ENCODE measurements around the gene CAMKMT. TPM values are rescaled to one million over a fixed set of nuclear protein-coding genes. Genes with fewer than 3 reads are reported as not detected.

The CAMKMT gene
- total RNA-seq, 4 donors from 2014 or later = 7.6 to 16.2 (median 9.4) TPM

DNA sequence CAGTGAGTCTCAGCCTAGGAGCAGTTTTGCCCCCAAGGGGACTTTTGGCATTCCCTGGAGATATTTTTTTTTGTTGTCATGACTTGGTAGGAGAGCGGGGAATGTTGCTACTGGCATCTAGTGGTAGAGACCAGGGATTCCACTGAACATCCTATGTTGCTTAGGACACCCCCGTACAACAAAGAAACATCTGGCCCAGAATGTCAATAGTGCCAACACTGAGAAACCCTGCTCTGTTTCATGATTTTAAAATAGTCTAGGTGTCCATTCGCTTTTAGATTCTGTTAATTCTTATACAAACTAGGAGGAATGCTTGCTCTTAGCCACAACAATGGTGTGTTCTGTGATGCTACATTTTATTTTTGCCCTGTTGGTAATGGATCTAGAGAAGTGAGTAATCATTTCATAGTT is 353.9 kb downstream of the CAMKMT start:
- TF ChIP-seq CTCF (IDR thresholded peaks at IDR 0.05) = no peak
- no peak for ATAC-seq (ENCODE audit: low FRiP score)
- no peak for DNase-seq (ENCODE audit: low spot score)

DNA sequence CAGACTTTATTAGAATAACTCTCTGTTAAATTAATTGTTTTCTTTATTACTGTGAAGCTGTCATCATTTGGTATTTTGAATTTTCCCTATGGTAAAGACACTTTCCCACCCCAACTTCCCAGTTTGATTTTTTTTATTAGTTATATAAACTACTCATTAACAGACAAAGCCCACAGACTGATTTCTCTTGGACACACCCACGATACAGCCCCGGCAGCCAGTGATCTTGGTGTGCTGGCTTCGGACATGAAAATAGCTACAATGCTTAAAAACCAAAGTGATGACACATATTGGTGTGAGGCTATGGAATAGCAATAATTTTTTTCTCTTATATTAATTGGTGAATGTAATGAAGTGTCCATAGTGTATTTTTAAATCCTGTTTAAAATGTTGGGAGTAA is 354.4 kb downstream of the CAMKMT start:
- no peak for ATAC-seq (ENCODE audit: low FRiP score)
- DNase-seq (ENCODE audit: low spot score) = no peak
- TF ChIP-seq CTCF (IDR thresholded peaks at IDR 0.05) = no peak

DNA sequence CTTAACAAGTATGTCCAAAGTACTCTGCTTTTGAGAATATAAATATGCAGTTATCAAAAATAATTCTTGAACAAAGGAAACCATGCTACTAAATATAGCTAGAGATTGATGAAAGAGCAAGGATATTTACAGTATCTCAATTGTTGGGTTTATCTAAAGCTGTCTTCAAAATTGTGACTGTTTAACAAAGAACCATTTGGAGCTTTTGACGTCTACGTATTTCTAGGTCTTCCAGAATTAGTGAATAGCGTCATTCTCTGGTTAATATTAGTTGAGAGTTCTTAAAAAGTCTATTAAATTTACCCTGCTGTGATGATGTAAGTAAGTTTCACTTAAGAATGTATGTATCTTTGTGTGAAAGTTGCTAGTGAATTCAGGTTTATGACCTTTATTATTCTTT is 356.7 kb downstream of the CAMKMT start:
- no peak for DNase-seq (ENCODE audit: low spot score)
- ATAC-seq (ENCODE audit: low FRiP score) = no peak
- TF ChIP-seq CTCF (IDR thresholded peaks at IDR 0.05) = no peak

GRCh38 chr2:44719562-44719961 is 357.8 kb downstream of the CAMKMT start:
- no peak for ATAC-seq (ENCODE audit: low FRiP score)
- TF ChIP-seq CTCF (IDR thresholded peaks at IDR 0.05) = no peak

GRCh38 chr2:44722026-44722625 is 360.4 kb downstream of the CAMKMT start:
- no peak for TF ChIP-seq CTCF (IDR thresholded peaks at IDR 0.05)
- ATAC-seq (ENCODE audit: low FRiP score) = no peak

More at GRCh38 chr2:44719562-44719961, 357.8 kb downstream of the CAMKMT start:
- no peak for DNase-seq (ENCODE audit: low spot score)

DNA sequence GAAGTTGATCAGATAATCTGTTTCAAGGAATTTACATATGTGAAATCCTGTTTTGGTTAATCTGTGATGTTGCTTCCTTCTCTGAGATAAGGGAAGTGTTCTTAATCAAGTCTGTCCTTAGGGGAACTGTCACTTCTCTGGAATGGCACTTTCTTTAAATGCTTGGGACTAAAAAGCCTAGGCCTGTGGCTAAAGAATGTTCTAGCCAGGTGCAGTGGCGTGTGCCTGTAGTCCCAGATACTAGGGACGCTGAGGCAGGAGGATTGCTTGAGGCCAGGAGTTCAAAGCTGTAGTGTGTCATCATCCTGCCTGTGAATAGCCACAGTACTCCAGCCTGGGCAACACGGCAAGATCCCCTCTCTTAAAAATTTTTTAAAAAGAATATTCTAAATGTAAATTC is 362.2 kb downstream of the CAMKMT start:
- DNase-seq (ENCODE audit: low spot score) (no peak), ATAC-seq (ENCODE audit: low FRiP score) (no peak)
- no peak for TF ChIP-seq CTCF (IDR thresholded peaks at IDR 0.05)

More at GRCh38 chr2:44722026-44722625, 360.4 kb downstream of the CAMKMT start:
- no peak for DNase-seq (ENCODE audit: low spot score)

DNA sequence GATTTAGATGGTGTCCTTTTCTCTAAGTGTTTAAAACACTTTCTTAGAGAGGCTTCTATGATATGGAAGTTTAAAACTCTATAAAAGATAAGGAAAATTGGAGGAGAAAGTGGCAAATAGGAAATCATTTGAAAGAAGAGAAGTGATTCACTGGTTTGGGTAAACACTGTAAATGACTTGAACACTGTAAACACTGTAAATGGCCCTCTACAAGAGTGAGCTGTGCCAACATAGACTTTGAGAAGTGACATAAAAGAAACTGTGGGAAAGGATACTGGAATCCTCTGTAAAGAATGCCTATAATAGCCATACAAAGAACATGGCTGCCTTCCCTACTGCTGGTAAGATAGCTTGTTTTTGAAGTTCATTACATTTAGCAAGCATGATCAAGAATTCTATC is 368.8 kb downstream of the CAMKMT start:
- no peak for TF ChIP-seq CTCF (IDR thresholded peaks at IDR 0.05)
- DNase-seq (ENCODE audit: low spot score) = no peak
- ATAC-seq (ENCODE audit: low FRiP score) = no peak
